Sigmoid colon (tissue), 7 donors: ENCODE data around the gene VPS72. TPM values are rescaled to one million over a fixed set of nuclear protein-coding genes. Genes with fewer than 3 reads are reported as not detected.
A peak's percentile ranks its signal among the peaks of the same experiment; 100 is the strongest.

Source experiments
- DNase-seq: peaks from one replicate; pipeline ENCODE4 v3.0.0-alpha.2; 2019
- H3K27ac ChIP-seq, 4 donors: fragments of 200-600 bp; sonication (generic); one replicate each; pipeline ENCODE4 v1.5.1; 2016 to 2019; ENCODE audit warnings: mild to moderate bottlenecking in 1 of 4
- H3K27me3 ChIP-seq, 3 donors: fragments of 200-600 bp; sonication (generic); one replicate each; pipeline ENCODE4 v1.5.1; 2019; ENCODE audit warnings: mild to moderate bottlenecking in 1 of 3
- H3K36me3 ChIP-seq, 4 donors: fragments of 200-600 bp; sonication (generic); one replicate each; pipeline ENCODE4 v1.5.1; 2016 to 2019
- H3K4me1 ChIP-seq, 4 donors: fragments of 200-600 bp; sonication (generic); one replicate each; pipeline ENCODE4 v1.5.1; 2017 to 2019
- H3K4me3 ChIP-seq, 4 donors: fragments of 200-600 bp; sonication (generic); one replicate each; pipeline ENCODE4 v1.5.1; 2017 to 2019; ENCODE audit warnings: mild to moderate bottlenecking in 2 of 4, moderate library complexity in 1 of 4
- H3K9me3 ChIP-seq, 4 donors: fragments of 200-600 bp in 3 of 4; sonication (generic) in 3 of 4; one replicate each; pipeline versions ENCODE4 v1.5.1 to v1.6.1; 2013 to 2019
- EP300 ChIP-seq, 4 donors: sonication (generic); formaldehyde crosslinking; IDR thresholded peaks; one replicate each; pipeline ENCODE4 v1.6.1; 2017; ENCODE audit warnings: antibody characterized with exemption in 4 of 4
- POLR2A ChIP-seq, 2 donors: fragments of 450-650 bp; IDR thresholded peaks; one replicate each; pipeline ENCODE4 v1.6.1; 2016; ENCODE audit warnings: antibody characterized with exemption in 2 of 2, mild to moderate bottlenecking in 2 of 2, moderate library complexity in 2 of 2
- POLR2AphosphoS5 ChIP-seq, 4 donors: sonication (generic); formaldehyde crosslinking; IDR thresholded peaks; one replicate each; pipeline ENCODE4 v1.6.1; 2017; ENCODE audit warnings: antibody characterized with exemption in 4 of 4
- WGBS, 2 donors: extraction: QIAGEN DNeasy Blood & Tissue Kit; methylation state at CpG; one replicate each; pipeline ENCODE4 v1.1.7; 2013; 5-methylcytosine and 5-hydroxymethylcytosine counted together
- intact Hi-C: fragments of 100-400 bp; cut with DNase I; formaldehyde crosslinking; loops from one replicate; pipeline ENCODE4 v1.15.1; 2023
- polyA plus RNA-seq, 3 donors: library from polyadenylated mRNA; stranded (reverse); fragments of 200-250 nt; gene quantifications; one replicate each; pipeline ENCODE4 v1.2.3, GENCODE V29; 2013
- total RNA-seq, 4 donors: library from RNA; depleted of rRNA; stranded (reverse); fragments of >200 nt; gene quantifications; one replicate each; pipeline ENCODE4 v1.1.0, GENCODE V29; 2016
- TF ChIP-seq, protein P1 (sequence below), 4 experiments: fragments of 450-650 bp in 3 of 4; fragments of 200-600 bp in 1 of 4; IDR thresholded peaks; one replicate each; pipeline ENCODE4 v1.5.1; 2016 to 2019; ENCODE audit warnings: antibody characterized with exemption in 4 of 4, mild to moderate bottlenecking in 3 of 4, moderate library complexity in 2 of 4
- donor health status: healthy with polysubstance abuse.
- donor health status: Bipolar disorder and iron deficiency.
- donor health status: healthy.

VPS72 gene
- total and polyA plus RNA-seq, 7 donors: 24.0 to 49.7 (median 36.2) TPM

DNA sequence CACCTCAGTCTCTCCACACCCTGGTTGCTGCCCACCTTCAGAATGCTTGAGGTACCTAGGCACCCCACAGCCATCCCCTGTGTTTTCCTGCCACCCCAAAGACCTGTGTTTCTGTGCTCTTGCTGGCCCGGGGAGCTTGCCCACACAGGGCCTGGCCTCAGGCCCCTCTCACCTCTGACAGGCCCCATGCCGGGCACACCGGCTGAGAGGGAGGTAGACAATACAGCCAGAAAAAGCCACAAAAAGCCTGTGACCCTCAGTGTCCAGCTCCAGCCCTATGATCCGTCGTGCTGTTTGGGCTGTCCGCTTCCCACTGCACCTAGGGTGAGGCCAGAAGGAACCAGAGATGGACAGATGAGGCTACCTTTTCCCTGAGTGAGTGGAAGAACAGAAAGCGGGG is 55.0 kb downstream of the VPS72 start:
- WGBS, 2 donors: 95 to 96% methylated on average over 7 of the region's 7 CpGs
- intact Hi-C loops: no loop called here
- H3K27me3 ChIP-seq: no peaks in the 10 kb centered on the region
- peaks cover 0 to 23% (median 4%) of the 10 kb centered on the region in 4 donors for H3K36me3 ChIP-seq
- H3K4me3 ChIP-seq: no peak overlapping the region
- H3K27ac ChIP-seq: no peak overlapping the region
- TF ChIP-seq, protein P1, sequence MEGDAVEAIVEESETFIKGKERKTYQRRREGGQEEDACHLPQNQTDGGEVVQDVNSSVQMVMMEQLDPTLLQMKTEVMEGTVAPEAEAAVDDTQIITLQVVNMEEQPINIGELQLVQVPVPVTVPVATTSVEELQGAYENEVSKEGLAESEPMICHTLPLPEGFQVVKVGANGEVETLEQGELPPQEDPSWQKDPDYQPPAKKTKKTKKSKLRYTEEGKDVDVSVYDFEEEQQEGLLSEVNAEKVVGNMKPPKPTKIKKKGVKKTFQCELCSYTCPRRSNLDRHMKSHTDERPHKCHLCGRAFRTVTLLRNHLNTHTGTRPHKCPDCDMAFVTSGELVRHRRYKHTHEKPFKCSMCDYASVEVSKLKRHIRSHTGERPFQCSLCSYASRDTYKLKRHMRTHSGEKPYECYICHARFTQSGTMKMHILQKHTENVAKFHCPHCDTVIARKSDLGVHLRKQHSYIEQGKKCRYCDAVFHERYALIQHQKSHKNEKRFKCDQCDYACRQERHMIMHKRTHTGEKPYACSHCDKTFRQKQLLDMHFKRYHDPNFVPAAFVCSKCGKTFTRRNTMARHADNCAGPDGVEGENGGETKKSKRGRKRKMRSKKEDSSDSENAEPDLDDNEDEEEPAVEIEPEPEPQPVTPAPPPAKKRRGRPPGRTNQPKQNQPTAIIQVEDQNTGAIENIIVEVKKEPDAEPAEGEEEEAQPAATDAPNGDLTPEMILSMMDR (IDR thresholded peaks at IDR 0.05): no peak
- TF ChIP-seq POLR2A (IDR thresholded peaks at IDR 0.05) (no peak), POLR2AphosphoS5 (IDR thresholded peaks at IDR 0.05) (no peak), EP300 (IDR thresholded peaks at IDR 0.05) (no peak)
- DNase-seq: no peak
- H3K4me1 ChIP-seq: peaks cover 0 to 23% (median 12%) of the 10 kb centered on the region in 4 donors
- H3K9me3 ChIP-seq: no peaks in the 10 kb centered on the region

DNA sequence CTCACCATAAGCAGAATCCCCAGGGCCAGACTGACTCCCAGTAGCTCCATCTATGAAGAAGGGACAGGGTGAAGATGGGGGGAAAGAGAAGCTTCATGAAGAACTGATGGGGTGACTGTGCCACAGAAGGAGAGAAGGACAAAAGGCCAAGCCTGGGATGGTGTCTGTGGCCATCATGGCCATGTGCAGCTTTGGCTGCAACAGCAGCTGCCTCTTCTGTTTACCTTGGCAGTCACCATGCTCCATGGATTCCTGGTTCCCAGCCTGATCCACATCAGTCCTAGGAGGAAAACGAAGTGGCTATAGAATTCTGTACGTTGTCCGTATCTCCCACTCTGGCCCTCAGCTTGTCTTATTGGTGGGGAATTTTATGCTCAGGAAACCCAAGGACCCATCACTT is 55.6 kb downstream of the VPS72 start:
- WGBS, 2 donors: 76 to 91% methylated on average over 3 of the region's 3 CpGs
- intact Hi-C loops: no loop called here
- peaks cover 0 to 23% (median 12%) of the 10 kb centered on the region in 4 donors for H3K4me1 ChIP-seq
- no peak for DNase-seq
- no peak overlapping the region for H3K27ac ChIP-seq
- H3K4me3 ChIP-seq: no peak overlapping the region
- no peaks in the 10 kb centered on the region for H3K27me3 ChIP-seq
- no peak for TF ChIP-seq POLR2AphosphoS5 (IDR thresholded peaks at IDR 0.05)
- no peak for TF ChIP-seq EP300 (IDR thresholded peaks at IDR 0.05)
- TF ChIP-seq POLR2A (IDR thresholded peaks at IDR 0.05): no peak
- TF ChIP-seq, protein P1 (IDR thresholded peaks at IDR 0.05): no peak
- peaks cover 0 to 18% (median 2%) of the 10 kb centered on the region in 4 donors for H3K36me3 ChIP-seq
- H3K9me3 ChIP-seq: no peaks in the 10 kb centered on the region

DNA sequence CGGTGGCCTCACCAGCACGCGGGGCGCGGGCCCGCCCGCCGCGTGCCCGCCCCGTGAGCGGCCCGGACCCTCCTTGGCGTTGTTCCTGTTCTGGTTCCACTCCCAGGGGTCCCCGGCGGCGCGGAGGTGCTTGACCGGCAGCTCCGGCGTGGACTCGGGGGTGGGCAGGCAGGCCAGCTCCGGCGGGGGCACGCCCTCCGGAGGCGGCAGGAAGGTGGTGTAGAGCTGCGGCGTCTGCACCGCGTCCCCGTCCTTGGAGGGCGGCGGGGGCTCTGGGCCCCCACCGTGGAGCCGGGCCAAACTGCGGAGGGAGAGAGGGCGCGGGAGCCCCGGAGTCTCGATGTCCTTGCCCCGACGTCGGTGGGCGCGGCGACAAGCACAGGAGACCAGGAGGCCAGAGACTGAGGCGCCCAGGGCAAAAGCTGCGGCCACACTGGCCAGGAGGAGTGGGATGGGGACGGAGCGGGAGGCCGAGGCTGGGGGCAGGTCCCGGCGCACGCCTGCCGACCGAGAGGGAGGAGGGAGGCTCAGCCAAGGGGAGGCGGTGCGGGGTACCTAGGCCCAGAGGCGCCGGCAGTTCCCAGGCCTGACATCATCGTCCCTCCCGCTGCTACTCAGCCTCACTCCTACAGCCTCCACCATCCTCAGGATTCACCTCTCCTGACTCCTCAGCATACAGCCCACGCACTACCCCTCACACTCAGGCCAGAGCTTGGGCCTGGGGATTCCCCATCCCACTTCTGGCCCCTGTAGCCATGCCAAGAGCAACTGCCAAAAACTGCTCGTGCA is 56.8 kb downstream of the VPS72 start:
- Histone ChIP-seq H3K9me3 (no peaks in the 10 kb centered on the region), H3K4me1 (peaks cover 0 to 23% (median 12%) of the 10 kb centered on the region in 4 donors), H3K4me3 (peak overlapping the region in 1 of 4 donors; percentile 51), H3K27ac (no peak overlapping the region), H3K27me3 (no peaks in the 10 kb centered on the region), H3K36me3 (peaks cover 0 to 14% (median 0%) of the 10 kb centered on the region in 4 donors)
- intact Hi-C loops: no loop called here
- 39 to 75% methylated on average over 65 of the region's 65 CpGs for WGBS, 2 donors
- no peak for TF ChIP-seq POLR2A (IDR thresholded peaks at IDR 0.05)
- TF ChIP-seq, protein P1 (IDR thresholded peaks at IDR 0.05): no peak
- TF ChIP-seq POLR2AphosphoS5 (IDR thresholded peaks at IDR 0.05): no peak
- no peak for TF ChIP-seq EP300 (IDR thresholded peaks at IDR 0.05)
- DNase-seq: no peak

DNA sequence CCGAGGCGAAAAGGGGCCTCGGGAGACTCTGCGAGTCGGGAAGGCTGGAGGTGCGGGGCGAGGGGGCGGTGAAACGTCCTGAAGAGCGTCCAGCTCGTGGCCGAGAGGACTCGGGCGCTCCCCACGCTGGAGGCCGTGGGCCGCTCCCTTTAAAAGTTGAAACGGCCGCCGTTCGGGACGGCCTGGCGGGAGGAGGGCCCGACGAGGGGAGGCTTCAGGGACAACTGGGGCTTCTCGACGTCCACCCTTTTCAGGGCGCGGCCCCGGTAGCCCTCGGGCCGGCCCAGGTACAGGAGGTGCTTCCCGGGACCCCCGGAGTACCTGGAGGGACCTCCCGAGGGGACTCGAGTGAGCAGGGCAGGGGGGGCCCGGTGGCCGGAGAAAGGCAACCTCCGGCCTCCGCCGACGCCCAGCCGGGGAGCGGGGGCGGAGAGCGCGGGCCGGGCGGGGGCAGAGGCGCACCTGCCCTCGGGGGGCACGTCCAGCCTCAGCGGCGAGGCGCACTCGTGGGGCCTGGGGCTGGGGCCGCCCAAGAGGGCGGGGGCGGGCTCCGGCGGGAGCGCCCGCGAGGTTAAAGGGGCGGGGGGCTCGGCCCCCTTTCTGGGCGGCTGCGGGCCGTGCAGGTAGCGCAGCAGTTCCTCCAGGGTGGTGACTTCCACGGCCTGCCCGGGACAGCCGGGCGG is 57.5 kb downstream of the VPS72 start:
- H3K27ac ChIP-seq: peak overlapping the region; percentile 70 to 75 (median 73)
- peak overlapping the region; percentile 22 to 51 (median 43) for H3K4me3 ChIP-seq
- H3K27me3 ChIP-seq: no peaks in the 10 kb centered on the region
- DNase-seq: no peak
- no peak for TF ChIP-seq POLR2AphosphoS5 (IDR thresholded peaks at IDR 0.05)
- intact Hi-C loops: no loop called here
- H3K9me3 ChIP-seq: no peaks in the 10 kb centered on the region
- peaks cover 0 to 23% (median 12%) of the 10 kb centered on the region in 4 donors for H3K4me1 ChIP-seq
- 26 to 68% methylated on average over 74 of the region's 74 CpGs for WGBS, 2 donors
- peaks cover 0 to 14% (median 0%) of the 10 kb centered on the region in 4 donors for H3K36me3 ChIP-seq

DNA sequence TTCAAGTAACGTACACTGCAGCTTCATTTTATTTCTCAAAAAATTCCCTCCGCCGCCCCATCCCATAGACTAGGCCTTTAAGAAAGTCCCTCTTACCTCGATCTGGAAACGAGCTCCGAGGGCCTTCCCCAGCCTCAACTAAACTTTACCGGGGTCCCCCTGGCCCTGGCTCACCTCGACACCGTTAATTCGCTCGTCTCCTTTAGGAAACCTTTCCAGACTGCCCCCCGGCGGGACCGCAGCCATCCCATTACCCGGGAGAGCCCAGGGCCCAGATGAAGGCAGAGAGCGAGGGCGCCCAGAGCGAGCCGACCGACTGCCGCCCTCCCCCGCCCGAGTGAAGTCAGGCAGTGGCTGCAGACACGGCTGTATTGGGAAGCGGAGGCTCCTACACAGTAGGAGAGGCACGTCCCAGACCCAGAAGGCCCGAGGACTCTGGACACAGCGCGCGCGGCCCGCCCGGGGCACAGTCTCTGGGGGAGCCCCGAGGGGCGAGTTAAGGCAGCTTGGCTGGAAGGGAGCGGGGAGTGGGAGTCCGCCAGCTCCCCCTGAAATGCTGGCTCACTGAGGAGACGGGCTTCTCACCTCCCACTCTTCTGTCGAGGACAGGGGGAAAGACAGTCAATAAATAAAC is 58.2 kb downstream of the VPS72 start:
- TF ChIP-seq POLR2AphosphoS5 (IDR thresholded peaks at IDR 0.05) (peak in 1 of 4 donors; percentile 4), EP300 (IDR thresholded peaks at IDR 0.05) (no peak)
- Histone ChIP-seq H3K36me3 (peaks cover 0 to 13% (median 0%) of the 10 kb centered on the region in 4 donors), H3K9me3 (no peaks in the 10 kb centered on the region), H3K4me3 (peak overlapping the region; percentile 22 to 51 (median 43)), H3K4me1 (peaks cover 0 to 23% (median 12%) of the 10 kb centered on the region in 4 donors), H3K27me3 (no peaks in the 10 kb centered on the region), H3K27ac (peak overlapping the region; percentile 70 to 75 (median 73))
- peak; percentile 74 for DNase-seq
- intact Hi-C loops: no loop called here
- 12 to 47% methylated on average over 39 of the region's 39 CpGs for WGBS, 2 donors
